Measurements from ENCODE around the gene DOCK2. TPM values are rescaled to one million over a fixed set of nuclear protein-coding genes. Genes with fewer than 3 reads are reported as not detected.

Gene DOCK2
- total and polyA plus RNA-seq, 9 of the 15 experiments (the other 6 are each of a cell fraction or from before 2014, with no cell fraction given), result 4.5 to 42.6 (median 20.5) TPM

GRCh38 chr5:170109059-170110031 is 472.3 kb downstream of the DOCK2 start:
- H3K9me3 ChIP-seq (replicated peaks; ENCODE audit: control insufficient read depth, insufficient read depth, low read depth, low read length), result no peaks in the 10 kb centered on the region
- H2AFZ ChIP-seq (ENCODE audit: low read depth, low read length), result no peak overlapping the region
- no peak overlapping the region for H3K27ac ChIP-seq (ENCODE audit: extremely low read depth, low read depth, low read length)
- CTCF ChIA-PET (ENCODE audit: low intra/inter-chr PET ratio), result no interaction called here
- no peak for ATAC-seq
- no peaks in the 10 kb centered on the region for H3K79me2 ChIP-seq (ENCODE audit: control insufficient read depth, insufficient read depth, low read length)
- H4K20me1 ChIP-seq (replicated peaks; ENCODE audit: control insufficient read depth, insufficient read depth, low read length), result peaks cover 13% of the 10 kb centered on the region
- TF ChIP-seq TAF1 (IDR thresholded peaks at IDR 0.05; ENCODE audit: control insufficient read depth, extremely low read depth, insufficient read depth, low read length, severe bottlenecking), result no peak
- TF ChIP-seq RBM22 (IDR thresholded peaks at IDR 0.05; ENCODE audit: low read depth, low read length, poor library complexity, severe bottlenecking), result no peak
- no peak for TF ChIP-seq NCOA6 (IDR thresholded peaks at IDR 0.05)
- no peak for TF ChIP-seq ZNF445 (CRISPR knock-in tag; IDR thresholded peaks at IDR 0.05; ENCODE audit: low read depth)
- TF ChIP-seq ZNF143 (CRISPR knock-in tag; IDR thresholded peaks at IDR 0.05), result no peak
- TF ChIP-seq NR1H2 (CRISPR knock-in tag; IDR thresholded peaks at IDR 0.05), result no peak
- no peak for TF ChIP-seq FOXA3 (CRISPR knock-in tag; conservative IDR thresholded peaks at IDR 0.05 in 1 of 2, IDR thresholded peaks at IDR 0.05 in 1 of 2)
- TF ChIP-seq SPI1 (IDR thresholded peaks at IDR 0.05; ENCODE audit: borderline replicate concordance, low read depth, low read length), result no peak
- TF ChIP-seq, protein P1, sequence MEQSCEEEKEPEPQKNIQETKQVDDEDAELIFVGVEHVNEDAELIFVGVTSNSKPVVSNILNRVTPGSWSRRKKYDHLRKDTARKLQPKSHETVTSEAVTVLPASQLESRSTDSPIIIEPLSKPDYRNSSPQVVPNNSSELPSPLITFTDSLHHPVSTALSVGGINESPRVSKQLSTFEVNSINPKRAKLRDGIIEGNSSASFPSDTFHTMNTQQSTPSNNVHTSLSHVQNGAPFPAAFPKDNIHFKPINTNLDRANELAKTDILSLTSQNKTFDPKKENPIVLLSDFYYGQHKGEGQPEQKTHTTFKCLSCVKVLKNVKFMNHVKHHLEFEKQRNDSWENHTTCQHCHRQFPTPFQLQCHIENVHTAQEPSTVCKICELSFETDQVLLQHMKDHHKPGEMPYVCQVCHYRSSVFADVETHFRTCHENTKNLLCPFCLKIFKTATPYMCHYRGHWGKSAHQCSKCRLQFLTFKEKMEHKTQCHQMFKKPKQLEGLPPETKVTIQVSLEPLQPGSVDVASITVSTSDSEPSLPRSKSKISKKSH (CRISPR knock-in tag; IDR thresholded peaks at IDR 0.05), result no peak
- no peak for DNase-seq (ENCODE audit: extremely low read depth in 1 of 4, low spot score in 3 of 4)
- in situ Hi-C loops (cut with MboI), result no loop called here
- POLR2A ChIA-PET, result interaction anchor here (0.6 kb wide), 1 partner anchor 246 kb away, joined by 3 read pairs; no protein-coding TSS in a partner anchor
- WGBS (ENCODE audit: insufficient coverage, low coverage, missing lambda C conversion rate), result 3% methylated on average over 7 of the region's 7 CpGs
- no peaks in the 10 kb centered on the region for H3K36me3 ChIP-seq (ENCODE audit: control insufficient read depth, insufficient read depth, low read length)
- no peaks in the 10 kb centered on the region for H3K9me1 ChIP-seq (ENCODE audit: control insufficient read depth, insufficient read depth, low read length)
- H3K4me2 ChIP-seq (ENCODE audit: insufficient read depth, low read length), result no peak overlapping the region
- no peak for FAIRE-seq
- H3K4me1 ChIP-seq (replicated peaks in 1 of 2; ENCODE audit: control insufficient read depth in 2 of 2, insufficient read depth in 2 of 2, low read length in 2 of 2), result peaks cover 0 to 3% of the 10 kb centered on the region in 2 experiments; a peak in 1 of 5 replicates
- intact Hi-C loops (cut with micrococcal nuclease), result loop anchor here (5.0 to 10.0 kb wide), 2 partner anchors 43 to 515 kb away; no protein-coding TSS in a partner anchor
- BruUV-seq (replicated peaks), result no TSS peak
- no peak overlapping the region for H3K9ac ChIP-seq (ENCODE audit: insufficient read depth in 1 of 2, low read depth in 2 of 2, low read length in 2 of 2)
- no peak overlapping the region for H3K4me3 ChIP-seq
- H3K27me3 ChIP-seq (ENCODE audit: control insufficient read depth in 2 of 2, insufficient read depth in 2 of 2, low read length in 2 of 2), result peaks cover 0 to 50% of the 10 kb centered on the region in 2 experiments; a peak in 3 of 5 replicates

Measured in K562 (cell line).